Activated CD8-positive, alpha-beta T cell treated with anti-CD3 and anti-CD28 coated beads for 36 hours (primary cell): ENCODE data around the gene OR2D3. TPM values are rescaled to one million over a fixed set of nuclear protein-coding genes. Genes with fewer than 3 reads are reported as not detected.
"Not testable (repeated sequence)": the region's sequence is repeated elsewhere in the genome, so short reads cannot be mapped to it uniquely, and the experiment has no call there.

ENCODE experiments used
- ATAC-seq: fragments of 200-7000 bp; cut with Tn5 transposase; one replicate; pipeline ENCODE4 v1.10.0; 2021; ENCODE audit warnings: mild to moderate bottlenecking, moderate library complexity
- CTCF ChIA-PET: fragments of 350-600 bp; sonication (Branson Sonifier 250); formaldehyde crosslinking; loops from one replicate; lab custom pipeline; 2021; ENCODE audit warnings: antibody characterized with exemption; lab: Charles Lee
- POLR2A ChIA-PET: fragments of 350-600 bp; sonication (Branson Sonifier 250); formaldehyde crosslinking; loops from one replicate; lab custom pipeline; 2021; ENCODE audit warnings: antibody characterized with exemption; lab: Charles Lee
- DNase-seq: peaks from one replicate; pipeline ENCODE4 v3.0.0-alpha.2; 2020
- H3K27ac Mint-ChIP-seq: one replicate; pipeline ENCODE4 v1.8.0; 2021; ENCODE audit warnings: mild to moderate bottlenecking, mixed read lengths
- H3K27me3 Mint-ChIP-seq: one replicate; pipeline ENCODE4 v1.8.0; 2021; ENCODE audit warnings: mixed read lengths
- H3K36me3 Mint-ChIP-seq: one replicate; pipeline ENCODE4 v1.8.0; 2021; ENCODE audit warnings: low read depth, mixed read lengths
- H3K4me1 Mint-ChIP-seq: one replicate; pipeline ENCODE4 v1.8.0; 2021; ENCODE audit warnings: low read depth, mixed read lengths
- H3K4me3 Mint-ChIP-seq: one replicate; pipeline ENCODE4 v1.8.0; 2021; ENCODE audit warnings: mild to moderate bottlenecking, moderate library complexity, mixed read lengths
- H3K9me3 Mint-ChIP-seq: one replicate; pipeline ENCODE4 v1.8.0; 2021; ENCODE audit warnings: mixed read lengths
- CTCF ChIP-seq: fragments of 200-600 bp; IDR thresholded peaks from one replicate; pipeline ENCODE4 v1.8.0; 2022; ENCODE audit warnings: antibody characterized with exemption, mild to moderate bottlenecking
- intact Hi-C: fragments of 100-400 bp; cut with micrococcal nuclease; formaldehyde crosslinking; loops from one replicate; pipeline ENCODE4 v1.10.0; 2022
- total RNA-seq, 2 experiments: library from RNA; stranded (reverse); gene quantifications; one replicate each; pipeline ENCODE4 v1.2.3, GENCODE V29; 2021

OR2D3 gene
- total RNA-seq, 2 experiments from 2014 or later = not detected

GRCh38 chr11:6894097-6894496 lies 26.7 kb upstream of the OR2D3 start:
- H3K4me1 Mint-ChIP-seq = no peaks in the 10 kb centered on the region
- CTCF ChIA-PET = no interaction called here
- DNase-seq (no peak), ATAC-seq (no peak)
- intact Hi-C loops = no loop called here
- H3K4me3 Mint-ChIP-seq = no peak overlapping the region
- H3K36me3 Mint-ChIP-seq = no peaks in the 10 kb centered on the region
- H3K27ac Mint-ChIP-seq = no peak overlapping the region
- no peaks in the 10 kb centered on the region for H3K9me3 Mint-ChIP-seq
- POLR2A ChIA-PET = no interaction called here
- peaks cover 13% of the 10 kb centered on the region for H3K27me3 Mint-ChIP-seq
- TF ChIP-seq CTCF = no peak

- Mint-ChIP-seq H3K36me3 (no peaks in the 10 kb centered on the region), H3K27me3 (peaks cover 11% of the 10 kb centered on the region), H3K4me1 (no peaks in the 10 kb centered on the region), H3K9me3 (no peaks in the 10 kb centered on the region), H3K4me3 (no peak overlapping the region), H3K27ac (no peak overlapping the region)
- intact Hi-C loops = no loop called here
- TF ChIP-seq CTCF = no peak
- ChIA-PET POLR2A (no interaction called here), CTCF (no interaction called here)
- ATAC-seq (peak; percentile 56), DNase-seq (no peak)
These were observed 25.8 kb upstream of the OR2D3 start for GRCh38 chr11:6895010-6895409.

GRCh38 chr11:6898911-6899310 lies 21.9 kb upstream of the OR2D3 start:
- intact Hi-C loops = no loop called here
- H3K9me3 Mint-ChIP-seq = no peaks in the 10 kb centered on the region
- ChIA-PET POLR2A (no interaction called here), CTCF (no interaction called here)
- no peak for DNase-seq
- H3K4me3 Mint-ChIP-seq = no peak overlapping the region
- H3K4me1 Mint-ChIP-seq = no peaks in the 10 kb centered on the region
- H3K36me3 Mint-ChIP-seq = no peaks in the 10 kb centered on the region
- no peak for TF ChIP-seq CTCF
- no peak overlapping the region for H3K27ac Mint-ChIP-seq
- H3K27me3 Mint-ChIP-seq = peaks cover 9% of the 10 kb centered on the region
- ATAC-seq = no peak

GRCh38 chr11:6900327-6900999 lies 20.3 kb upstream of the OR2D3 start:
- ChIA-PET POLR2A (no interaction called here), CTCF (no interaction called here)
- Mint-ChIP-seq H3K9me3 (no peaks in the 10 kb centered on the region), H3K4me3 (no peak overlapping the region), H3K27me3 (peaks cover 9% of the 10 kb centered on the region), H3K4me1 (no peaks in the 10 kb centered on the region), H3K36me3 (no peaks in the 10 kb centered on the region), H3K27ac (no peak overlapping the region)
- intact Hi-C loops = no loop called here
- DNase-seq = no peak
- no peak for ATAC-seq
- TF ChIP-seq CTCF = peak; percentile 4

GRCh38 chr11:6904804-6905203 lies 16.0 kb upstream of the OR2D3 start:
- intact Hi-C loops, ATAC-seq, POLR2A ChIA-PET, H3K4me3 Mint-ChIP-seq, H3K9me3 Mint-ChIP-seq, H3K27ac Mint-ChIP-seq, H3K27me3 Mint-ChIP-seq, DNase-seq, H3K36me3 Mint-ChIP-seq, H3K4me1 Mint-ChIP-seq: not testable (repeated sequence)
- CTCF ChIA-PET = interaction anchor here (1.2 kb wide), 1 partner anchor 92 kb away, joined by 3 read pairs; no protein-coding TSS in a partner anchor
